C4-2B (cell line): ENCODE results near the gene EFHD2.

Source experiments
- ZFX ChIP-seq: fragments of 450-650 bp; IDR thresholded peaks from 2 replicates; pipeline ENCODE4 v1.6.1; 2017
- TF ChIP-seq, protein P1 (sequence below): fragments of 450-650 bp; conservative IDR thresholded peaks from 2 replicates; pipeline ENCODE4 v1.5.1; 2017; ENCODE audit warnings: mild to moderate bottlenecking

- TF ChIP-seq, protein P1, sequence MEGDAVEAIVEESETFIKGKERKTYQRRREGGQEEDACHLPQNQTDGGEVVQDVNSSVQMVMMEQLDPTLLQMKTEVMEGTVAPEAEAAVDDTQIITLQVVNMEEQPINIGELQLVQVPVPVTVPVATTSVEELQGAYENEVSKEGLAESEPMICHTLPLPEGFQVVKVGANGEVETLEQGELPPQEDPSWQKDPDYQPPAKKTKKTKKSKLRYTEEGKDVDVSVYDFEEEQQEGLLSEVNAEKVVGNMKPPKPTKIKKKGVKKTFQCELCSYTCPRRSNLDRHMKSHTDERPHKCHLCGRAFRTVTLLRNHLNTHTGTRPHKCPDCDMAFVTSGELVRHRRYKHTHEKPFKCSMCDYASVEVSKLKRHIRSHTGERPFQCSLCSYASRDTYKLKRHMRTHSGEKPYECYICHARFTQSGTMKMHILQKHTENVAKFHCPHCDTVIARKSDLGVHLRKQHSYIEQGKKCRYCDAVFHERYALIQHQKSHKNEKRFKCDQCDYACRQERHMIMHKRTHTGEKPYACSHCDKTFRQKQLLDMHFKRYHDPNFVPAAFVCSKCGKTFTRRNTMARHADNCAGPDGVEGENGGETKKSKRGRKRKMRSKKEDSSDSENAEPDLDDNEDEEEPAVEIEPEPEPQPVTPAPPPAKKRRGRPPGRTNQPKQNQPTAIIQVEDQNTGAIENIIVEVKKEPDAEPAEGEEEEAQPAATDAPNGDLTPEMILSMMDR = no peak
- no peak for TF ChIP-seq ZFX
Observed at GRCh38 chr1:15433471-15433870, 23.8 kb downstream of the EFHD2 start.
